GM18909 (cell line): ENCODE measurements around the gene SPA17.

Source experiments
- ATAC-seq: cut with Tn5 transposase; IDR thresholded peaks from one replicate; pipeline ENCODE4 v1.9.1; 2021; ENCODE audit warnings: mild to moderate bottlenecking; ENCODE audit not compliant: unreplicated experiment, poor library complexity

The SPA17 gene

DNA sequence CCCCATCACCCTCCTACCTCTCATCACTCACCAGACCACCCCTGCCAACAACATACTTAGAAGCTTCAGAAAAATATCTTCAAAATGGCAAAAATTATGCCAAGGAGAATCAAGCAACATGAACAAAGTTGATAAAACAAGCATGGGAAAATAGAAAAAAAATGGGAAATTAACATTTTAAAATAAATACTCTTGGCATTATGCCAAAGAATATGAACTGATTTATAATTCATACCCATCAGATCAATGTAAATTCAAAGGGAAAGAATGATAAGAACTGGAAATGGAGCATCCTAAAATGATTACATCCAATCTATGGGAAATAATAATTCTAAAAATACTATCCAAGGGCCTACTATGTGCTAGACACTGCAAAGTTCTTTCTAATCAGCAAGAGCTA, 12.2 kb upstream of the SPA17 start:
- ATAC-seq, result no peak

DNA sequence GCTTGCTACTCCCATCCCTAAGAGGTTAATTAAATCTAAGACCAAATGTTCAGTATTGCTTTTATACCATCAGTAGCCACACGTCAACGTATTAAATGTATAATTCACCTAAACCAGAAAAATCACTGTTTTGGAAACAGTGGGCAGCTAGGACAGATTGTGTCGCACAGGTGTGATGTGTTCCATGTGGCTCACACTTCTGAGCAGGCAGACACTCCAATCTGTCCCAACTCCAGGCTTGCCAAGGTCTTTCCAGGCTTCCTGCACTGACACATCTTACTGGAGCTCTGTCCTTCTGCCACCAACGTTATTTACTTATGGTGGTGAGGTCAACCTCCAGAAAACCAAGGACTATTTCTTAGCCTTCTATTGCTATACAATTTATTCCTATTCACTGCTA, 11.6 kb upstream of the SPA17 start:
- ATAC-seq, result no peak

DNA sequence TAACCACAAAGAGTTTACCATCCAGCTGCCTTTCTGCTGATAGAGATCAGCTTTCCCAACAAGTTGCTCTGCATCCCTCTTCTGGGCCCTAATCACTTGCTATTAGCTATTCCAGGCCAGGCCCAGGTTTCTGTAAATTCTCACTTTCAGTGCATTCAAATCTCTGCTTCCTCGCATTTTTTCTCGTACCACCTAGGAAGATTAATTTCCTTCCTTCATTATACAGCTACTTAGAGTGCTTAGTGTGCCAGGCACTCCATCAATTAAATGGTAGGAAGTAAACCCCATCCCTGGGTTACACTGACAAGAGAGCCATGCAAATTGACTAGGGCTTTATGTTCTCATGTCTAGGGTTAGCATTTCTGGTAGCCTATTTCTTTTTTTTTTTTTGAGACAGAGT, 9.8 kb upstream of the SPA17 start:
- no peak for ATAC-seq

DNA sequence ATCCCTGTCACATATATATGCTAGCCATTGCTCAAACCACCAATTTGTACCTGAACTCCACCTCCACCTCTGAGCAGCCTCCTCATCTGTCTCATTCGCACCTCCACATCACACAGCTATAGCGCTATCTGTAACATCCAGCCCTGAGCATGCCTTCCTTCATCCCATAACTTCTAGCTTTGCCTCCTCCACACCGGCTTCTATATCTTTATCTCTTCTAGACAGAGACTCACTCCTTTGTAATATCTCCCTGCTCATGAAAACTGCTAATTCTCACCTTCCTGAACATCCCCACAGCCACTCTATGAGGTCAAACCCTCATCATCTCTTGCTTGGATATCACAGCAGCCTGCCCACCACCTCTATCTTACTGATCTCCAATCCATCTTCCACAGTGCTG, 6.1 kb upstream of the SPA17 start:
- no peak for ATAC-seq

DNA sequence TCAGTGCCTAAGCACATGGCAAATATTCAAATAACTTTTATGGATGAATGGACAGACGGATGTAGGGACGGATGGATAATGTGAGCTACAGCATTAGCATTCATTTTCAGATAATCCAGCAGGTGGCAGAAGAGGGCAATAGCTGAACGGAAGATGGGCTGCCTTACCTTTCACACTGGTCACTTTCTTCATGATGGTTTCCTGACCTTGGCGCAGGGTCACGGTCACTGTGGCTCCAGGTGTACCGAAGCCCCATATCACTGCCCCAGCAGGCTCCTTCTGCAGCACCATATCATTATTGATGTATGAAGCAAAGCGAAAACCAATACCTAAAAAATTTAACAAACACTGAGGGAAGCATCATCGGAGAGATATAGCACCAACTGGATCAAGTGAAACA, 4.5 kb upstream of the SPA17 start:
- ATAC-seq, result peak; percentile 33

DNA sequence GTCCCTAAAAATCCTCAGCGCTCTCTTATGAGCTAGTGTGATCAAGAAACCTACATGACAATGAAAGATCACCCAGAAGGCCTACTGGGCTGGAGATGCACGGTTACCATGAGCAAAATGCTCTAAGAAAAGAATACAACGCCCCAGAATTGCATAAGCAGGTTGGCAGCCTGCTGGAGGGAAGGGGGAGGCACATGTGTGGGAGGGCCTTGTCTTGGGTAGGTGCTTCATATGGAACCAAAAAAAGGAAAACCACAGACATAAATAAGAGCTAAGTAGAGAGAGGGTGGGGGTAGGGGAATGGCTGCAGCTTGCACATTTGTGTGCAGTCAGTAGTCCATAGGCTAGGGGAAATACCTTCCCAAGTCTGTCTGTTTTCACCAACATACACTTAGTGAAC, 3.0 kb upstream of the SPA17 start:
- ATAC-seq, result peak; percentile 40

DNA sequence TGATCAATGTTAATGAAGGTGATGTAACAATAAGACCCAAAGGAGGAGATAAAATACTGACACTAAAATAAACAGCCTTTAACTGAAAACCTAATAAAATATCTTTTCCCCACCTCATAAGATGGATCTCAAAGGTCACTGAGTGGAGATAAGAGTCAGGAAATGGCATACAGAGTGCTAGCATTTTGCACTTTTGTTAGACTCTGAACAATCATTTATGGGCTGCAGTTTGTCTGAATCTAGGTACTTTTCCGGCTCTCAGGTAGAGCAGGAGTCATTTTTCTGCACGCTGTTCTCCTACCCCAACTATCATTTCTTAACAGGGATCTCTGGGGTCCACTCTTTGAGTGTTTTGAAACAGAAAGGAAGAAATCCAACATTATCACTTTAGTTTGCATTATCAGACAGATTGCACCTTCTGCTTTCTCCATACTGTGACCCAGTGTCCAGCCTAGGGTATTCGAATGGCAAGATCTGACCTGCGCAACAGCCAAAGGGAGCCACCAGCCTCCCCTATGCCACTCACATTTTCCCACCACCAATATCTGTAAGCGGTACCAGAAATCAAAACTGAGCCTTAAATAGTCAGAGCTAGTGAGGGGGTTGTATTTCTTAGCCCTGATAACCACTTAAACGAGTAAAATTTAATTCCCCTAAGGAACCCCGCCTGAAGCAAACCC, 1.0 kb upstream of the SPA17 start:
- ATAC-seq, result no peak

DNA sequence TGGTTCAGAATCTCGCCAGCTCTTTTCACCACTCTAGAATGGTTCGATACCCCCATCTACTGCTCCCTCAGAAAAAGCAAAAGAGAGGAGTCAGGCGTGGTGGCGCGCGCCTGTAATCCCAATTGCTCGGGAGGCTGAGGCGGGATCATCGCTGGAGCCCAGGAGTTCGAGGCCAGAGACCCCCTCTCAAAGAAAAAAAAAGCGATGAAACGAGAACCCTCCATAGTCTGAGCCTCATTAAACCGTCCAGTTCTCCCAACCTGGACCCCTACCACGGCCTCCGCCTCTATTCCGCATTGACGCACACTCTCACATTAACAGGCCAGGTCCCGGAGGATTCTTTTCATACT, 439 bp downstream of the SPA17 start:
- no peak for ATAC-seq

DNA sequence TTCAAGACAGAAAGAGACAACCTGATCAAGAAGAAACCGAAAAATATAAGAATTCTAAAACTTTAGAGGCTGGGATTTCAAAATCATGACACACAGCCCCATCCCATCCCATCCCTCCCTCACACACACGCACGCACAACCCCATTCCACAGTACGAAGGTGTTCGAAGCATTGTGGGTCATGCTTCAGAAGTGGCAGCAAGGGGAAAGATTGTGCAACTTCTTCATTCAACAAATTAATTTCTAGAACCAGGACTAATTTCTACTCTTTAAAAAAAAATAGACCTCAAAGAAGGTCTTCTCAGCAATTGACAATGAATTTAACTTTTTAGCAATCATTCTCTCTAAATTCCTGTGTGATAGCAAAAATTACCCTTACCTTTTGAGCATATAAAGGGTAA, 867 bp downstream of the SPA17 start:
- ATAC-seq, result no peak

DNA sequence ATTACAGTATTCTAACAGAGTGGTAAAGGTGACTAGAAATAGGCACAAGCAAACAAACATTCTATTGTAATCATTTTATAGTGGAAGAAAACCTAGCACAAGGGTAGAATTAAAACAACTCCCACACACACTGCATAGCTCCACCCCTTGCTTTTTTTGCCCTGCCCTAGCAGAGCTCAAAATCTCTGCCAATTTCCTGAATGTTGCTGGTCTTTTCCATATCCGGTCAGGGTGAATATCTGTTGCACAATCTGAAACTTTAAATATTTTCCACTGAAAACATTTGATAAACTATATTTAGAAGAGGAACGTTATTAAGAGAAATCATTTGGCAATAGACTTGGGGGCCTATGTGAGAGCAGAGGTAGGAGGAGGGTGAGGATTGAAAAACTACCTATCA, 2.7 kb downstream of the SPA17 start:
- ATAC-seq, result no peak

DNA sequence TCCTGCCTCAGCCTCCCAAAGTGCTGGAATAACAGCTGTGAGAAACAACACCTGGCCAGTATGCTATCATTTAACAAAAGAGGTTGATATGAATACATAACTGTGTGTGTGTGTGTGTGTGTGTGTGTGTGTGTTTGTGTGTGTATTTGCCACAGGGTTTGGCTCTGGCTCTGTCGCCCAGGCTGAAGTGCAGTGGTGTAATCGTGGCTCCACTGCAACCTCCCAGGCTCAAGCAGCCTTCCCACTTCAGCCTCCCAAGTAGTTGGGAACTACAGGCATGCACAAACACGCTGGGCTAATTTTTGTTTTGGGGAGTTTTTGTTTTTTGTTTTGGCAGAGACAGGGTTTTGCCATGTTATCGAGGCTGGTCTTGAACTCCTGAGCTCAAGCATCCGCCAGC, 4.7 kb downstream of the SPA17 start:
- no peak for ATAC-seq

DNA sequence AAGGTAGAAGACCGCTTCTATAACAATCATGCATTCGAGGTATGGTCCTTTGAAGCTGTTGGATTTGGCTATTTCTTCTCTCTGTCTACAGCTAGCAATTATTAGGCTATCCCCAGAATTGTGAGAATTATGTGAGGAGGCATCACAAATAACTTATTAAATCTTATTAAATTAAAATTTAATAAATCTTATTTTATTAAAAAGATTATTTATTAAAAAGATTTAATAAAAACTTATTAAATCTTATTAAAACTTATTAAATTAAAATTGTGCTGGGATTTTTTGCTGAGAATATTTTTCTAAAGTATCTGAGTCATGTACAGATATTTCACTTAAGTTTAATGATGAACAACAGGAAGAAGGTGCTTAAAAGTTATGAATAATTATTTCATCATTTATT, 7.7 kb downstream of the SPA17 start:
- ATAC-seq, result no peak

DNA sequence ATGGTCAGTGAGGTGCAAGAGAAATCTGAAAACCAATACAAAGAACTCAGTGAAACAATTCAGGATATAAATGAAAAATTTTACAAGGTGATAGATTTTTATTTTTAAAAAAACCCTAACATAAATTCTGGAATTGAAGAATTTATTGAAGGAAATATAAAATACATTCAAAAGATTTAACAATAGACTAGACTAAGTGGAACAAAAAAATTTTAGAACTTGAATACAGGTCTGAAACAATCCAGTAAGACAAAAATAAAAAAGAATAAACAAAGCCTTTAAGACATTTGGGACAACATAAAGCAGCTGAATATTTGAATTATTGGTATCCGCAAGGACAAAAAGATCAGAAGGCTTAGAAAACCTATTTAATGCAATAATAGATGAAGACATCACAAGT, 8.7 kb downstream of the SPA17 start:
- ATAC-seq, result no peak

DNA sequence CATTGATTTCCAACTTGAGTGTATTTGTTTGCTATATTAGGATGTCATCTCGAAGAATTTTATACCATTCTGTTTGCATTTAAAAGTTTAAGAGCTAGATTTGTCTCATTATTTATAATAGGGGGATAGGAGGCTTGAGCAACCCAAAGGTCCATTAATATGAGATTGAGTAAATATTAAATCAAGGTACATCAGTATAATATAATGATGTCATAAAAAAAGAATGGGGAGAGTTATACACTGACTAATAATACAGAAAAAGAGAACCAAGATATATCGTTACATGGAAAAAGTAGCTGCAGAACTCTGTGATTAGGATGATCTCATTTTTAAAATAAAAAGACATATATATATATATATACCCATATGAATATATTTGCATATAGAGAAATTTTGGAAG, 19.4 kb downstream of the SPA17 start:
- ATAC-seq, result no peak

DNA sequence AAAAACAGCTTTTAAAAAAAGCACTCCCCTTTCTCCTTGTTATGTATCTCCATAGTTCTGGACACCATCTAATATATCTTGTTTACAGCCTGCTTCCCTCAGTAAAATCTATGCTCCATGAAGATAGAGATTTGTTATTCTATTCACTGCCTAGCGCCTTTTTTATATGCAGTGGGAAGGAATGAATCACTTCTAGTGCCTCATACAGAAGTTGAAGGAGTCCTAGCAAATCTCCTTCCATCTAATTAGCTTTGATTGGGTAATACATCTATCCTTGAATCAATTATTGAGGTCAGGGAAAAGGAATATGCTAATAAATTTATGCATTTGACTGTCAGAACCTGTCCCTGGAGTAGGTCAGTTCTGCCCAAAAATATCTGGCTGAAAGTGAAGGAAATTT, 25.8 kb downstream of the SPA17 start:
- ATAC-seq, result no peak

DNA sequence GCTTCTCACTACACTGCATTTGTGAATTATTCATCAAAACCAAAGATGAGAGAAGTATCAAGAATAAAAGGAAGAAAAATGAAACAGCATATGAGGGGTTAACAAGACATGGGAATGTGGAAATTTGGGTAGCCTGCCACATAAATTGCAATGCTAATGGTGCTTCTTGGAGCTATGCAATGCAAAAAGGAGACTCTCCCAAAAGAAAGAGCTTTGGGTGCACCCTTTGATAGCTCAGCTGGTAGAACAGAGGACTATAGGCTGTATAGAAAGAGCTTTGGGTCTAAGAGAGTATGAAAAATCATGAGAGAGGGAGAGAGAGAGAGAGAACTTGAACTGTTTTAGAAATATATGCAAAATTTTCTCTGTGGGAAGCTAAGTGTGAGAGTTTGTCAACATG, 26.3 kb downstream of the SPA17 start:
- ATAC-seq, result no peak

DNA sequence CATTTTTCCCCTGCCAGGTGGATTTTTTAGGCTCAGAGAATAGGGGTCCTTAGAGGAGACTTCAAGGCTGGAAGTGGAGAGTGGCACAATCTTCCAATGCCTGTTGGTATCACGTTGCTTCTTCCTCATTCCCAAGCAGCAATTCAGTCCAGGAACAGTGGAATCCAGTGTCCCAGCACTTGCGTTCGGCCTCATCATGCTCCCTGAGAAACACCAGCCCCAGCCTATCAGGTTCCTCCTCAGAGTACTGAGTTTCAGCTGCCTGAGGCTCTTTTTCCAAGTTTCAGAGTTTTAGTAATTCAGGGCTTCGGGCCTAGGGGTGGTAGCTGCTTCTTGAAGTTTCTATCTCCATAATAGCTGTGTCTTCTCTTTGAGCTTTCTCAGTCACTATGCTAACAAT, 34.1 kb downstream of the SPA17 start:
- no peak for ATAC-seq

DNA sequence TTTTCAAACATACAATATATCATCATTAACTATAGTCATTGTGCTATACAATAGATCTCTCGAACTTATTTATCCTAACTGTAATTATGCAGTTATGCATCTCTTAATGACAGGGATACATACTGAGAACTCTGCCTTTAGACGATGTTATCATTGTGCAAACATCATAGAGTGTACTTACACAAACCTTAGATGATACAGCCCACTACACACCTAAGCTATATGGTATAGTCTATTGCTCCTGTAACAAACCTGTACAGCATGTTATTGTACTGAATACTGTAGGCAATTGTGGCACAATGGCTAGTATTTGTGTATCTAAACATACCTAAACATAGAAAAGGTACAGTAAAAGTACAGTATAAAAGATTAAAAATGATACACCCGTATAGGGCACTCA, 38.7 kb downstream of the SPA17 start:
- no peak for ATAC-seq

DNA sequence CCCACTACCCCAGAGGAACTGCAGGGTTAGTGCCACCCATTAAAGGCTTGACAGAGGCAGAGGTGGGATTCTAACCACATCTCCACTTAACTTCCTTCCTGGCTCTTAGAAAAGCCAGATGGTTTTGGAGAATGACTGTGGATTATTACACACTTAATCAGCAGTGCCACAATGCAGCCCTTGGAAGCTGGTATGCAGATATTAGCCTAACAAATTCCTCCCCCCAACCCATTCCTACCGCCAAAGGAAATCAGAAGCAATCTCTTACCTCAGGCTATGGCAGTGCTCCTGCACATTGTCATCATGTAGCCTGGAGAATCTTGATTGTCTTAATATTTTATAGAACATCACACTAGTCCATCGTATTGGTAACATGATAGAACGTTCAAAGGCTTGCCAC, 42.9 kb downstream of the SPA17 start:
- no peak for ATAC-seq

DNA sequence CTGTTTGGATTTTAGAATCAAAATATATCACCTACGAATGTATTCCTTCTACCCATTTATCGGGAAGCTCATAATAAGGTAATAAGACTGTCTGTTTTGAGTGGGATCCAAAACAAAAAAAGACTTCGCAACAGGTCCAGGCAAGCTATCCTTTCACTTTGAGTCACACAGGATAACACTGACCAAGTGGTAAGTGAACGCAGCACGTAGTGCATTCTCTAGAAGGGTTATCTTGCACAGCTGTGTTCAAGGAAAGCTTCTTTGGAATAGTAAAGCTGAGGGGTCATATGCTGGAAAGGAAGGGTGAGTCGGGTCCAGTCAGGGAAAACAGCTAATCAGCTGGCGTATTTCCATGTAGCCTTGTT, 43.7 kb downstream of the SPA17 start:
- ATAC-seq, result peak; percentile 61

DNA sequence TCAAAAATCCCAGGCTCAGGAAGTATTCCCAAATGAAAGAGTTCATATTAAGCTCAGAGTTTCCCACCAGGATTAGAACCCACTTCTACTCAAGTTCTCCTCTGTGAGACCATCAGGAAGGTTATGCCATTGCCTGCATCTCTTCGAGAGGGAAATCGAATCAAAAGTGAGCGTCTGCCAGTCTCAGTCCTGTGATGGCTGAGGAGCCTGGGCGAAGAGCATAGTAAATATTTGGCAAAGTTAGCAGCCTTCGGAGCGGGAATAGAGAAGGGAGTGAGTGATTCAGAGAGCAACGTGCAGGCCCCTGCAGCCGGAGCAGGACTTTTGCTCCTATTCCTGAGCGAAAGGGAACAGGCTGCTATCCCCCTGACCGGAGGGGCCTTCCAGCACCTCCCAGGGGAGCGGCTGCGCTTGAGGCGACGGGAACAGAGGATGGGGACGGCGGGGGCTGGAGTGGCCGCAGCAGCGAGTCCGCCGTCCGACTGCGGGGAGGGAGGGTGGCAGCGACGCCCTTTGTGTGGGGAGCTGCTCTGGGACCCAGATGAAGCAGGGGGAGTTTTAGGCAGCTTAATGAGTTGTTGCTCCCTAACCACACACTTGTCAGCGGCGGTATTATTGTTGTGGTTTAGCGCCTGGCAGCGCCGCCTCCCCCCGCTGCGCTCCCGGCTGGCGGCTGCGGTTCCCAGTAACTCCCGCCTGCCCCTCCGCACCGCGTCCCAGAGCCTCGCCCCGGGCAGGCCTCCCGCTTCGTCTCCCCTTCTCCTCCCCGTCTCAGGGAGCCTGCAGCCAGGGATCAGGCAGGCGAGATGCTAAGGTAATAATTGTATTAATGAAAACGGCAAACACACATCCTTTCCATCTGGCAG, 44.3 kb downstream of the SPA17 start:
- no peak for ATAC-seq

DNA sequence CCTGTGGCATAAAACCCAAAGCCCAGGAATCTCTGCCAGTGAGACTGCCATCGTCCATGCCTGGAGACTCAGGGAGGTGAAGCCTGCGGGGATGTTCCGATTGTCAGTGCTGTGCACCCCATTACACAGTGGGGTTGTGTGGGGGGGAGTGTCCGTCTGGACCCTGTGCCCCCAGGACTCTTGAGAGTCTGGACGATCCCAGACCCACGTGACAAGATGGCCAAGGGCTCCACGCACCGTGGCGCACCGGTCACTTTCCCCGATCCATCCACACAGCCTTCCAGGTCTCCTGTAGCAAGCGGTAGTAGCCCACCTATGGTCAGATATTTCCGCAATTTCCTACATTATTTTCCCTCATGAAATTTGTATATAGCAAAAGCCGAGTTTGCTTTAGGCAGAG, 45.1 kb downstream of the SPA17 start:
- ATAC-seq, result no peak
